HepG2 (cell line): ENCODE measurements around the gene TRIM62. TPM values are rescaled to one million over a fixed set of nuclear protein-coding genes. Genes with fewer than 3 reads are reported as not detected.

Experiments used
- ATAC-seq: fragments of 200-7000 bp; cut with Tn5 transposase; 3 replicates; pipeline ENCODE4 v1.9.1; 2020; ENCODE audit warnings: mild to moderate bottlenecking, moderate library complexity
- BruUV-seq: library from RNA; stranded (reverse); fragments of 400-500 nt; replicated peaks from 2 replicates; lab custom pipeline; 2021; lab: Mats Ljungman, UMichigan
- CTCF ChIA-PET: fragments of 300-600 bp; formaldehyde crosslinking; extraction: SDS; loops from one replicate; lab custom pipeline; 2021; ENCODE audit warnings: low total read pairs, inconsistent platforms, low intra/inter-chr PET ratio; lab: Yijun Ruan, JAX
- POLR2A ChIA-PET: fragments of 350-600 bp; sonication (Branson Sonifier 250); formaldehyde crosslinking; loops from one replicate; lab custom pipeline; 2020; ENCODE audit warnings: antibody characterized with exemption, inconsistent platforms; lab: Yijun Ruan, JAX
- DNase-seq: peaks from one replicate; pipeline ENCODE4 v3.0.0-alpha.2; 2015; ENCODE audit warnings: low spot score
- FAIRE-seq: peaks from 3 replicates; lab custom pipeline; 2011; peaks lifted over from hg19 to GRCh38; lab: Jason Lieb, UNC
- H2AFZ ChIP-seq: one replicate; pipeline ENCODE4 v1.6.1; 2011; ENCODE audit warnings: low read length, inconsistent platforms
- H3K27ac ChIP-seq: fragments of 300-600 bp; 3 replicates; pipeline ENCODE4 v1.8.0; 2011; ENCODE audit warnings: mixed run types, mild to moderate bottlenecking, mixed read lengths, low read length, inconsistent platforms; ENCODE audit not compliant: insufficient read depth; ENCODE audit errors: extremely low read length
- H3K27me3 ChIP-seq, 2 experiments: fragments of 200-600 bp in 1 of 2; 2 replicates in 1 of 2; 3 replicates in 1 of 2; pipeline versions ENCODE4 v1.6.0 to v1.8.0; 2011; ENCODE audit warnings: low read length in 2 of 2, mild to moderate bottlenecking in 2 of 2, moderate library complexity in 2 of 2, inconsistent platforms in 1 of 2; ENCODE audit not compliant: insufficient read depth in 2 of 2, control insufficient read depth in 1 of 2
- H3K36me3 ChIP-seq, 2 experiments: fragments of 200-600 bp in 1 of 2; replicated peaks in 1 of 2; 2 replicates in 1 of 2; 3 replicates in 1 of 2; pipeline versions ENCODE4 v1.5.1 to v1.8.0; 2011; ENCODE audit warnings: low read length in 2 of 2, inconsistent platforms in 1 of 2; ENCODE audit not compliant: insufficient read depth in 2 of 2, control insufficient read depth in 1 of 2
- H3K4me1 ChIP-seq: 2 replicates; pipeline ENCODE4 v1.5.1; 2012; ENCODE audit warnings: low read length, inconsistent platforms; ENCODE audit not compliant: insufficient read depth
- H3K4me2 ChIP-seq: 2 replicates; pipeline ENCODE4 v1.6.0; 2011; ENCODE audit warnings: low read depth, low read length, inconsistent platforms
- H3K4me3 ChIP-seq, 3 experiments: fragments of 200-600 bp in 1 of 3; sonication (generic), shearing (Covaris generic) in 1 of 3; replicated peaks in 1 of 3; 2 replicates each; pipeline ENCODE4 v1.5.1; 2011 to 2016; ENCODE audit warnings: low read length in 3 of 3, inconsistent platforms in 2 of 3, low read depth in 2 of 3, mild to moderate bottlenecking in 2 of 3, control low read depth in 1 of 3, mixed read lengths in 1 of 3; ENCODE audit not compliant: insufficient read depth in 1 of 3
- H3K79me2 ChIP-seq: one replicate; pipeline ENCODE4 v1.6.1; 2011; ENCODE audit warnings: low read length, inconsistent platforms; ENCODE audit not compliant: insufficient read depth
- H3K9ac ChIP-seq: 2 replicates; pipeline ENCODE4 v1.6.0; 2011; ENCODE audit warnings: mild to moderate bottlenecking, low read depth, low read length, inconsistent platforms; ENCODE audit not compliant: insufficient read depth
- H3K9me3 ChIP-seq: 2 replicates; pipeline ENCODE4 v1.5.1; 2012; ENCODE audit warnings: mild to moderate bottlenecking, low read length
- H4K20me1 ChIP-seq: 2 replicates; pipeline ENCODE4 v1.6.0; 2011; ENCODE audit warnings: inconsistent platforms, mild to moderate bottlenecking, low read length, moderate library complexity; ENCODE audit not compliant: insufficient read depth
- ATF1 ChIP-seq: IDR thresholded peaks from 2 replicates; pipeline ENCODE4 v1.6.1; 2016; ENCODE audit warnings: mild to moderate bottlenecking, control low read depth
- FOSL2 ChIP-seq: sonication (generic); formaldehyde crosslinking; IDR thresholded peaks from 2 replicates; pipeline ENCODE4 v1.4.0; 2020; ENCODE audit warnings: missing genetic modification reagents
- MAFK ChIP-seq, 2 experiments: IDR thresholded peaks in 1 of 2; conservative IDR thresholded peaks in 1 of 2; 2 replicates each; pipeline ENCODE4 v1.6.1; 2011; ENCODE audit warnings: improper control_type of control experiment in 2 of 2, low read length in 2 of 2
- MAX ChIP-seq: IDR thresholded peaks from 2 replicates; pipeline ENCODE4 v1.6.1; 2012; ENCODE audit warnings: inconsistent platforms
- NFE2L2 ChIP-seq: fragments of 150-350 bp; IDR thresholded peaks from 2 replicates; pipeline ENCODE4 v1.6.1; 2014; ENCODE audit warnings: low read length
- RXRA ChIP-seq: sonication (generic); formaldehyde crosslinking; IDR thresholded peaks from 2 replicates; pipeline ENCODE4 v1.5.1; 2020; ENCODE audit warnings: missing genetic modification reagents
- SIX1 ChIP-seq: sonication (generic); formaldehyde crosslinking; IDR thresholded peaks from 2 replicates; pipeline ENCODE4 v1.4.0; 2020; ENCODE audit warnings: missing genetic modification reagents, borderline replicate concordance
- TRIM22 ChIP-seq: fragments of 450-650 bp; IDR thresholded peaks from 2 replicates; pipeline ENCODE4 v1.6.1; 2017
- U2AF2 ChIP-seq: fragments of 200-400 bp; formaldehyde crosslinking; IDR thresholded peaks from 2 replicates; pipeline ENCODE4 v1.6.1; 2017; ENCODE audit warnings: low read depth, mild to moderate bottlenecking, low read length
- ZBTB21 ChIP-seq: sonication (generic); formaldehyde crosslinking; IDR thresholded peaks from 2 replicates; pipeline ENCODE4 v1.4.0; 2020; ENCODE audit warnings: missing genetic modification reagents
- ZBTB42 ChIP-seq: sonication (generic); formaldehyde crosslinking; IDR thresholded peaks from 2 replicates; pipeline ENCODE4 v1.5.0; 2020; ENCODE audit warnings: mild to moderate bottlenecking, missing genetic modification reagents
- ZFP36L2 ChIP-seq: sonication (generic); formaldehyde crosslinking; IDR thresholded peaks from 2 replicates; pipeline ENCODE4 v1.4.0; 2020; ENCODE audit warnings: missing genetic modification reagents
- ZFP37 ChIP-seq: sonication (generic); formaldehyde crosslinking; IDR thresholded peaks from 2 replicates; pipeline ENCODE4 v1.4.0; 2020; ENCODE audit warnings: missing genetic modification reagents, borderline replicate concordance
- ZNF138 ChIP-seq: sonication (generic); formaldehyde crosslinking; IDR thresholded peaks from 2 replicates; pipeline ENCODE4 v1.5.0; 2020; ENCODE audit warnings: mild to moderate bottlenecking, low read depth, missing genetic modification reagents
- ZNF253 ChIP-seq: sonication (generic); formaldehyde crosslinking; IDR thresholded peaks from 2 replicates; pipeline ENCODE4 v1.8.0; 2022; ENCODE audit warnings: mild to moderate bottlenecking, missing genetic modification reagents, borderline replicate concordance
- ZNF367 ChIP-seq: sonication (generic); formaldehyde crosslinking; IDR thresholded peaks from 2 replicates; pipeline ENCODE4 v1.4.0; 2020; ENCODE audit warnings: missing genetic modification reagents, borderline replicate concordance
- ZNF382 ChIP-seq: sonication (generic); formaldehyde crosslinking; IDR thresholded peaks from 2 replicates; pipeline ENCODE4 v1.5.0; 2020; ENCODE audit warnings: missing genetic modification reagents, mild to moderate bottlenecking, borderline replicate concordance
- ZNF496 ChIP-seq: sonication (generic); formaldehyde crosslinking; IDR thresholded peaks from 2 replicates; pipeline ENCODE4 v1.8.1; 2023; ENCODE audit warnings: mild to moderate bottlenecking, moderate library complexity, missing genetic modification reagents; ENCODE audit not compliant: insufficient replicate concordance
- ZNF629 ChIP-seq: sonication (generic); formaldehyde crosslinking; conservative IDR thresholded peaks from 2 replicates; pipeline ENCODE4 v1.5.0; 2020; ENCODE audit warnings: missing genetic modification reagents
- ZNF674 ChIP-seq: sonication (generic); formaldehyde crosslinking; IDR thresholded peaks from 2 replicates; pipeline ENCODE4 v1.5.0; 2020; ENCODE audit warnings: low read depth, mild to moderate bottlenecking, missing genetic modification reagents
- ZNF709 ChIP-seq: sonication (generic); formaldehyde crosslinking; IDR thresholded peaks from 2 replicates; pipeline ENCODE4 v1.5.0; 2020; ENCODE audit warnings: mild to moderate bottlenecking, missing genetic modification reagents
- ZNF740 ChIP-seq: sonication (generic); formaldehyde crosslinking; IDR thresholded peaks from 2 replicates; pipeline ENCODE4 v1.4.0; 2020; ENCODE audit warnings: missing genetic modification reagents
- ZNF775 ChIP-seq: sonication (generic); formaldehyde crosslinking; IDR thresholded peaks from 2 replicates; pipeline ENCODE4 v1.4.0; 2020; ENCODE audit warnings: missing genetic modification reagents, mild to moderate bottlenecking, moderate library complexity, borderline replicate concordance
- ZZZ3 ChIP-seq: sonication (generic); formaldehyde crosslinking; IDR thresholded peaks from 2 replicates; pipeline ENCODE4 v1.4.0; 2020; ENCODE audit warnings: missing genetic modification reagents, mild to moderate bottlenecking, borderline replicate concordance
- WGBS: methylation state at CpG from one replicate; pipeline ENCODE4 v1.1.6; 2017; ENCODE audit warnings: low lambda C conversion rate; 5-methylcytosine and 5-hydroxymethylcytosine counted together
- in situ Hi-C: cut with HindIII; loops from 2 replicates; pipeline ENCODE4 v1.10.0; 2017; ENCODE audit warnings: low pct_unique_long_range_greater_than_20kb; ENCODE audit not compliant: extremely low pct_ligation_motif_present
- intact Hi-C: fragments of 100-400 bp; cut with micrococcal nuclease; formaldehyde crosslinking; loops from one replicate; pipeline ENCODE4 v1.10.0; 2022; ENCODE audit not compliant: unreplicated experiment
- polyA plus RNA-seq, 8 experiments: library from polyadenylated mRNA; depleted of rRNA in 3 of 8; stranded (reverse) in 7 of 8; unstranded in 1 of 8; fragments of >200 nt; fragmentation: Illumina TruSeq in 4 of 8; extraction: Trizol in 4 of 8; gene quantifications; 2 replicates each; pipeline versions ENCODE4 v1.2.1 to v1.2.3, GENCODE V29; 2011 to 2016; ENCODE audit warnings: low read depth in 4 of 8, missing spikeins in 1 of 8, mixed read lengths in 1 of 8; ENCODE audit not compliant: insufficient read depth in 1 of 8
- total RNA-seq, 5 experiments: library from RNA; depleted of rRNA; stranded (reverse); fragments of >200 nt; fragmentation: Illumina TruSeq; extraction: Trizol; gene quantifications; 2 replicates each; pipeline ENCODE4 v1.2.3, GENCODE V29; 2016; ENCODE audit warnings: low read depth in 1 of 5
- TF ChIP-seq, protein P1 (sequence below): IDR thresholded peaks from 2 replicates; pipeline ENCODE4 v1.6.1; 2016; ENCODE audit warnings: low read depth

TRIM62 gene
- total and polyA plus RNA-seq, 2 of the 13 experiments (the other 11 are each of a cell fraction or from before 2014, with no cell fraction given): 0.53 to 0.57 TPM

GRCh38 chr1:33097137-33097611, 84.7 kb downstream of the TRIM62 start:
- ChIA-PET POLR2A (no interaction called here), CTCF (no interaction called here)
- no peaks in the 10 kb centered on the region for H3K4me1 ChIP-seq
- FAIRE-seq (no peak), DNase-seq (no peak), ATAC-seq (no peak)
- no peaks in the 10 kb centered on the region for H3K79me2 ChIP-seq
- no peak overlapping the region for H3K9ac ChIP-seq
- no peaks in the 10 kb centered on the region for H3K9me3 ChIP-seq
- no peaks in the 10 kb centered on the region; a peak in 1 of 5 replicates for H3K27me3 ChIP-seq
- no peaks in the 10 kb centered on the region for H4K20me1 ChIP-seq
- H3K4me2 ChIP-seq: no peak overlapping the region
- no peak overlapping the region for H2AFZ ChIP-seq
- H3K4me3 ChIP-seq: no peak overlapping the region
- intact Hi-C loops (no loop called here), in situ Hi-C loops (no loop called here)
- no TSS peak for BruUV-seq
- 92% methylated on average over 3 of the region's 3 CpGs for WGBS
- no peak overlapping the region for H3K27ac ChIP-seq
- H3K36me3 ChIP-seq: peaks cover 0 to 2% of the 10 kb centered on the region in 2 experiments; a peak in 1 of 5 replicates
- TF ChIP-seq ZFP36L2 (CRISPR knock-in tag) (no peak), ZNF709 (CRISPR knock-in tag) (no peak), TRIM22 (no peak), ZBTB42 (CRISPR knock-in tag) (no peak), ZNF674 (no peak), MAX (no peak), ZNF496 (CRISPR knock-in tag) (no peak), ZNF367 (CRISPR knock-in tag) (no peak), ZZZ3 (CRISPR knock-in tag) (no peak), ZNF253 (CRISPR knock-in tag) (no peak), ZNF629 (CRISPR knock-in tag) (peak; percentile 55), ATF1 (no peak), SIX1 (no peak), NFE2L2 (0 out of 2 replicates have a peak, but pooled peaks have one; percentile 12), FOSL2 (CRISPR knock-in tag) (peak; percentile 81), U2AF2 (no peak), ZNF138 (CRISPR knock-in tag) (no peak), RXRA (CRISPR knock-in tag) (peak; percentile 26; the same call in 1 of the 2 replicates), ZBTB21 (no peak), MAFK (conservative IDR thresholded peaks at IDR 0.05 in 1 of 2, IDR thresholded peaks at IDR 0.05 in 1 of 2; ENCODE audit: low read length in 2 of 2) (peak; percentile 96 to 98), ZNF382 (CRISPR knock-in tag) (no peak), ZNF775 (CRISPR knock-in tag) (no peak), ZFP37 (CRISPR knock-in tag) (no peak), ZNF740 (CRISPR knock-in tag) (no peak)
- TF ChIP-seq, protein P1, sequence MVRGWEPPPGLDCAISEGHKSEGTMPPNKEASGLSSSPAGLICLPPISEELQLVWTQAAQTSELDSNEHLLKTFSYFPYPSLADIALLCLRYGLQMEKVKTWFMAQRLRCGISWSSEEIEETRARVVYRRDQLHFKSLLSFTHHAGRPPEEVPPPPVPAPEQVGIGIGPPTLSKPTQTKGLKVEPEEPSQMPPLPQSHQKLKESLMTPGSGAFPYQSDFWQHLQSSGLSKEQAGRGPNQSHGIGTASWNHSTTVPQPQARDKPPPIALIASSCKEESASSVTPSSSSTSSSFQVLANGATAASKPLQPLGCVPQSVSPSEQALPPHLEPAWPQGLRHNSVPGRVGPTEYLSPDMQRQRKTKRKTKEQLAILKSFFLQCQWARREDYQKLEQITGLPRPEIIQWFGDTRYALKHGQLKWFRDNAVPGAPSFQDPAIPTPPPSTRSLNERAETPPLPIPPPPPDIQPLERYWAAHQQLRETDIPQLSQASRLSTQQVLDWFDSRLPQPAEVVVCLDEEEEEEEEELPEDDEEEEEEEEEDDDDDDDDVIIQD (CRISPR knock-in tag): no peak
